ENCODE data around the gene LRCH1.

DNA sequence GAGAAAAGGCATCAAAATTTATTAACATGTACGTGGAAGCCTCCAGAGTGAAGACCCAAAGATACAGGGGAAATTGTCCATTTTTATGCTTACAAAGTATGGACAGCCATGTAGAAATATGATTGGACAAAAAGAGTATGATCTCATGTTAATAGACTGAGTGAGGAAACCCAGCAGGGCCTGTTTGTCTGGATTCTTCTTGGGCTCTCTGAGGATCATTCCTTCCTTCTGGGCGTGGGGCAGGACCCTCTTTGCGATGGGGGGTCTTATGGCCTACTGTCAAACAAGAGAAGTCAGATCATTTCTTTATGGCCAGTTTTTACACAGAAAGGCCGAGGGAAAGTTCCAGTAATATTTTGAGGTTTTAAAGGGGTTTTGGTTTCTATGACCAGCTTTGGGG lies 133.2 kb downstream of the LRCH1 start:
- TF ChIP-seq EP300 (IDR thresholded peaks at IDR 0.05; ENCODE audit: borderline replicate concordance in 1 of 2, low read depth in 1 of 2, low read length in 1 of 2), result no peak
- TF ChIP-seq, protein P1, sequence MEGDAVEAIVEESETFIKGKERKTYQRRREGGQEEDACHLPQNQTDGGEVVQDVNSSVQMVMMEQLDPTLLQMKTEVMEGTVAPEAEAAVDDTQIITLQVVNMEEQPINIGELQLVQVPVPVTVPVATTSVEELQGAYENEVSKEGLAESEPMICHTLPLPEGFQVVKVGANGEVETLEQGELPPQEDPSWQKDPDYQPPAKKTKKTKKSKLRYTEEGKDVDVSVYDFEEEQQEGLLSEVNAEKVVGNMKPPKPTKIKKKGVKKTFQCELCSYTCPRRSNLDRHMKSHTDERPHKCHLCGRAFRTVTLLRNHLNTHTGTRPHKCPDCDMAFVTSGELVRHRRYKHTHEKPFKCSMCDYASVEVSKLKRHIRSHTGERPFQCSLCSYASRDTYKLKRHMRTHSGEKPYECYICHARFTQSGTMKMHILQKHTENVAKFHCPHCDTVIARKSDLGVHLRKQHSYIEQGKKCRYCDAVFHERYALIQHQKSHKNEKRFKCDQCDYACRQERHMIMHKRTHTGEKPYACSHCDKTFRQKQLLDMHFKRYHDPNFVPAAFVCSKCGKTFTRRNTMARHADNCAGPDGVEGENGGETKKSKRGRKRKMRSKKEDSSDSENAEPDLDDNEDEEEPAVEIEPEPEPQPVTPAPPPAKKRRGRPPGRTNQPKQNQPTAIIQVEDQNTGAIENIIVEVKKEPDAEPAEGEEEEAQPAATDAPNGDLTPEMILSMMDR (IDR thresholded peaks at IDR 0.05), result no peak
- no peak for TF ChIP-seq FOXM1 (IDR thresholded peaks at IDR 0.05; ENCODE audit: low read depth)
- no peak for TF ChIP-seq JUND (IDR thresholded peaks at IDR 0.05)
- no peak for TF ChIP-seq RXRA (IDR thresholded peaks at IDR 0.05; ENCODE audit: borderline replicate concordance, low read depth)
- no peak for TF ChIP-seq RAD21 (IDR thresholded peaks at IDR 0.05; ENCODE audit: low read length)

Data from SK-N-SH (cell line).